GM21619 (cell line): Measurements from ENCODE around the gene SWAP70.
"Not testable (repeated sequence)": the region's sequence is repeated elsewhere in the genome, so short reads cannot be mapped to it uniquely, and the experiment has no call there.

ENCODE experiments used
- ATAC-seq: cut with Tn5 transposase; IDR thresholded peaks from one replicate; pipeline ENCODE4 v1.9.1; 2021; ENCODE audit not compliant: unreplicated experiment

Gene SWAP70

GRCh38 chr11:9689721-9690120 lies 25.8 kb downstream of the SWAP70 start:
- ATAC-seq = peak; percentile 8

- ATAC-seq = no peak
Observed at GRCh38 chr11:9691865-9692264, 28.0 kb downstream of the SWAP70 start.

- no peak for ATAC-seq
Observed at GRCh38 chr11:9692691-9693090, 28.8 kb downstream of the SWAP70 start.

- ATAC-seq = no peak
Observed at GRCh38 chr11:9693801-9694553, 30.1 kb downstream of the SWAP70 start.

GRCh38 chr11:9695228-9695627 lies 31.4 kb downstream of the SWAP70 start:
- ATAC-seq = not testable (repeated sequence)

DNA sequence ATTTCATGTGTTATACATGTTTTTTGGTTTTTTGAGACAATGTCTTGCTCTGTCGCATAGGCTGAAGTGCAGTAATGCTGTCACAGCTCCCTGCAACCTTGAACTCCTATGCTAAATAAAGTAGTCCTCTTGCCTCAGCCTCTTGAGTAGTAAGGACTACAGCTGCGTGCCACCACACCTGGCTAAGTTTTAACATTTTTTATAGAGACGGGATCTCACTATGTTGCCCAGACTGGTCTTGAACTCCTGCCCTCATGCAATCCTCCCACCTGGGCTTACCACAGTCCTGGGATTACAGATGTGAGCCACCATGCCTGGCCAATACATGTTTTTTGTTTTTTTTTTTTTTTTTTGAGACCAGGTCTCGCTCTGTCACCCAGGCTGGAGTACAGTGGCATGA lies 33.9 kb downstream of the SWAP70 start:
- ATAC-seq = no peak

GRCh38 chr11:9700105-9700801 lies 36.4 kb downstream of the SWAP70 start:
- ATAC-seq = no peak

- ATAC-seq = no peak
Observed at GRCh38 chr11:9701799-9702198, 37.9 kb downstream of the SWAP70 start.

DNA sequence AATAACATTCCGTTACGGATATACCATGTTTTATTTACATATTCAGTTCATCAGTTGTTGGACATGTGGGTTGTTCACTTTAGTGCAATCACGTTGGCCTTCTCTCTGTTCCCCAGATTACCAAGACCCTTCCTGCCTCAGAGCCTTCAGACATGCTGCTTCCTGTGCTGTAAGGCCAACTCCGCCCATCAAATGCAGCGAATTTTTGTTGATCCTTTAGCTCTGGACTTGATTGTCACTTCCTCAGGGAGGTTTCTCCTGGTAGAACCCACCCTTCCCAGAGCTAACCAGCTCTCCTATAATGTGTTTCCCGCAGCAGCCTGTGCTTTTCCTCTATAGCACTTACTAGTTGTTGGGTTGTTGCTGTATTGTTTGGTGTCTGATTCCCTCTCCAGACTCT lies 39.4 kb downstream of the SWAP70 start:
- no peak for ATAC-seq

DNA sequence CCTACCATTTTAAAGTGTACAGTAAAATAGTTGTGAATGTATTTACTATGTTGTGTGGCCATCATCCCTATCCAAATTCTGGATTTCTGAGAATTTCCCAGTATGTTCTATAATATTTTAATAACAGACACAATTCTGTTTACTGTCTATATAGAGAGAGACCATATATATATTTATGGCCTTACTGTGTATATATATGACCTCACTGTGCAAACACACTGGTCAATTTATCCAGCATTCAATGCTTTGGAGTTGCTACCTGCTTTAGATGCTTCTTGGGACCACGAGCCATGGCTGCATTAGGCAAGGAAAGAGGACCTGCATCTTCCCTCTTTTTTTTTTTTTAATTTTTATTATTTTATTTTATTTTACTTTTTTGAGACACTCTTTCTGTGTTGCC lies 40.2 kb downstream of the SWAP70 start:
- ATAC-seq = no peak

DNA sequence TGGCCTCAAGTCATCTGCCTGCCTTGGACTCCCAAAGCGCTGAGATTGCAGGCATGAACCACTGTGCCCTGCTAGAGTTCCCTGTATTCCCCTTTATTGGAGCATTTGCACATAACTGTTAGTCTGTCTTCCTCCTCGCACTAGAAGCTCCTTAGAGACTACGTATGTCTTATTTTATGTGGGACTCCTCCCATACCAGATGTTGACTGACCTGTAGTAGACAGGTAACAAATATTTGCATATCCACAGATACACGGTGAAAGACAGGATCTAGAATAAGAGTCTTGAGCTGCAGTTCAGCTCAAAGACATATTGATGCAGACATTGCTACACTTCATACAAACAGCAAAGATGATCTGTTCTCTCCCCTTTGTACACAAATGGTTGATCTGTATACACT lies 40.7 kb downstream of the SWAP70 start:
- no peak for ATAC-seq

DNA sequence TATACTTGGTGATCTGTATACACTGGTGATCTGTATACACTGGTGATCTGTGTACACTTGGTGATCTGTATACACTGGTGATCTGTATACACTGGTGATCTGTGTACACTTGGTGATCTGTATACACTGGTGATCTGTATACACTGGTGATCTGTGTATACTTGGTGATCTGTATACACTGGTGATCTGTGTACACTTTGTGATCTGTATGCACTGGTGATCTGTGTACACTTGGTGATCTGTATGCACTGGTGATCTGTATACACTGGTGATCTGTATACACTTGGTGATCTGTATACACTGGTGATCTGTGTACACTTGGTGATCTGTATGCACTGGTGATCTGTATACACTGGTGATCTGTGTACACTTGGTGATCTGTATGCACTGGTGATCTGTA lies 41.5 kb downstream of the SWAP70 start:
- not testable (repeated sequence) for ATAC-seq

- no peak for ATAC-seq
Observed at GRCh38 chr11:9708544-9708943, 44.7 kb downstream of the SWAP70 start.

DNA sequence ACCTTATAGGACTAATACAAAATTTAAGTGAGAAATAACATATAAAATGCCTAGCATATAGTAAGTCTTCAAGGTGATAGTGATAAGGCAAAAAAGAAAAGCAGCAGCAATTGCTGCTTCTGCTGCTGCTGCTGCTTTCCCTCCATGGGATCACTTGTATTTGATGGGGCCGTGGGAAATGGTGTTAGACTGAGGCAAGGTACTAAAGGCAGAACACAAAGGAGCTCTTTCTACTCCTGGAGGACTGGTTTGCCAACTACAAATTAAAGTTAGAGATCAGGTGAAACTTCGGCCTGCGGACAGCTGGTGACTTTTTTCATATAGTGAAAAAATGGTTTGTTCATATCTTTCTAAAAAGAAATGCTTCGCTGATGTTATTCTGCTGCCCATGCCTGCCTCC lies 46.3 kb downstream of the SWAP70 start:
- no peak for ATAC-seq

DNA sequence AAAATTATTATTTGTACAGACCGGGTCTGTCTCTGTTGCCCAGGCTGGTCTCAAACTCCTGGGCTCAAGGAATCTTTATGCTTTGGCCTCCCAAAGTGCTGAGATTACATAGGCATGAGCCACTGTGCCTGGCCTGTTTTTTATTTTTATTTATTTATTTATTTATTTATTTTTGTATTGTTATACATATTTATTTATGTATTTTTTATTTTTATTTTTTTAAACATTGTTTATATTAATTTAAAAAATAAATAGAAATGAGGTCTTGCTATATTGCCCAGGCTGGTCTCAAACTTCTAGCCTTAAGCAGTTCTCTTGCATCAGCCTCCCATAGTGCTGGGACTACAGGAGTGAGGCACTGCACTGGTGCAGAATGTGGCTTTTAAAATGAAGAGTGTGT lies 47.0 kb downstream of the SWAP70 start:
- no peak for ATAC-seq

DNA sequence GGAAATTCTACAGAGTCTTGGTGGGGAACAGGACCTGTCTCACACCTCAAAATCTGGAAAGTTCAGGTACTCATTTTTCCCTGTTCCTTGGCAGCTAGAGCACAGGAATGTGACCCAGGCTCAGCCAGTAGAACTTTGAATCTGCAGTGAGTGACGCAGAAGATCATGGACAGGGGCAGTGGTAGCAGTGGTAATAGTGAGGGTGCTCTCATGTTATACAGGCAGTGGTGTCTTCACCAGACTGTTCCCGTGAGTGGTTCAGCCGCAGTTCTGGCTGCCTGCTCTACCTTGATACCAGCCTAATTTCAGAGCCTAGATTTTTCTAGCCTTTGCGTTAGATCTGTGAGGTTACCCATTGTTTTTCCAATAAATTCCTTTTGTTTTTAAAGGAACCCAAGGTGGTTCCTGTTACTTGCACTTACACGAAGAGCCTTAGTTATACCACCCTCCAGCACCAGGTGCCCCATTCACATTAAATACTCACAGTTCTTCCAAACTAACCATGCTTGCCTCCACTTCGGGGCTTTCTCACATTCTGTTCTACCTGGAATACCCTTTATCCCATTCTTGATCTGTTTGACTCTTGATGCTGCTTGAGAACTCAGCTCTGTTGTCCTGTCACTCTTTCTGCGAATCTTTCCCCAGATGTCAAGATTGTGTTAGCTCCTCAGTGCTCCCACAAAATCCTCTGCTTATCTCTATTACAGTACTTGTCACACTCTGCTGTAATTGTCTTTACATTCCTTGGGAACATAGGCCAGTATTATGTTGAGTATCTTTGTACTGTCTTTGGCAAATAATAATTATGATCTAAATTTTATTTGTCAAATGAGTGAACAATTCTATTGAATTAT lies 47.8 kb downstream of the SWAP70 start:
- ATAC-seq = no peak

- no peak for ATAC-seq
Observed at GRCh38 chr11:9714272-9714940, 50.5 kb downstream of the SWAP70 start.

GRCh38 chr11:9716275-9717039 lies 52.6 kb downstream of the SWAP70 start:
- ATAC-seq = peak; percentile 83

DNA sequence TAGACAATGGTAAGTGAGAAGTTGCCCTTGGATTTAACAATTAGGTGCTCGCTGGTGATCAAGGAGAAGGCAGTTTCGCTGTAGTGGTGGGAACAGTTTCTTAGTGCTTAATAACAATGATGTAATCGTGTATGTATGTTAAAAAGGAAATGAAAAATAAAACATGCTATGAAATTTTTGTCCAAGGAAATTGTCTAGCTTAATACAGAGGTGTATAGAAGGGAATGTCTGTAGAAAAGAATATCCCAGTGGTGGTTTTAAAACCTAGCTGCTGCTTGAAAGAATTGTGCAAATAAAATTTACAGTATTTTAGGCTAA lies 53.1 kb downstream of the SWAP70 start:
- no peak for ATAC-seq

DNA sequence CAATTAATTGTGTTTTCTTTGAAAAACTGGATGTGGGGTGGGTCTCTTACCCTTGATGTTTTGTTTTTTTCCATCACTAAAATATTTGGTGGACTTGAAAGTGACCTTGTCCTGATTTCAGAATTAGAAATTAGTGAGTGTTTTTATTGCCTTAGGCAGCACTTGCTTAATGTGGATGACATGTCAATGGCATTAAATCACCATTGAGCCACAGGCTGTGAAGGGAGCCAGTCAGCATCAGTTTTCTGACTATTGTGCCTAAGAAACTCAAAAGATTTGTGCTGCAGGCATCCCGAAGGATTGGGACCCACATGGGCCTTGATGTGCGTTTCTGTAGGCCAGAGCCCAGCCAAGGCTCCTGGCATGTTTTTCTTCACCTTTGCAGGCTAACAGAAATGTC lies 53.8 kb downstream of the SWAP70 start:
- no peak for ATAC-seq

DNA sequence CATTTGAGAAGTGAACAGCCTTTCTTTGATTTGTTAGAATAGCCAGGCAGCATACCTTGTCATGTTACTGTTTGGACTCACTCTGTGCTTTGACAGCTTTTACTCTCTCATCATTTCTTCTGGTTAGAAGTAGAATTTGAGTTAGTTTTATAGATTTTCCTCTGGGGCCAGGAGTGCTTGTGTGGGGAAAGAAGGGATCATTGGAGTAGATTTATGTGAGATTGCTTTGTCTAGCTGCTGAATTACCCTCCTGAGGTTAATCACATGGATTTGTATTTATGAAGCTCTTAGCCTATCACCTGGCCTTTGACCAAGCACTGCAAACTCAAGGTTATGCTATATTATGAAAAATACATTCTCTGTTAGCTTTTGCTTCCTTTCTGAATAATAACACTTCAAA lies 54.3 kb downstream of the SWAP70 start:
- no peak for ATAC-seq
